GM19468 (cell line): ENCODE measurements around the gene IL17D.

Experiments
- ATAC-seq: cut with Tn5 transposase; IDR thresholded peaks from one replicate; pipeline ENCODE4 v1.9.1; 2021; ENCODE audit warnings: mild to moderate bottlenecking, moderate library complexity, moderate number of reproducible peaks; ENCODE audit not compliant: unreplicated experiment; ENCODE audit errors: extremely low read depth

IL17D gene

GRCh38 chr13:20686863-20687579 is 16.5 kb upstream of the IL17D start:
- no peak for ATAC-seq

- ATAC-seq = no peak
Observed at GRCh38 chr13:20689291-20689690, 14.2 kb upstream of the IL17D start.

GRCh38 chr13:20691616-20692015 is 11.9 kb upstream of the IL17D start:
- no peak for ATAC-seq

- no peak for ATAC-seq
Observed at GRCh38 chr13:20696073-20696472, 7.4 kb upstream of the IL17D start.

GRCh38 chr13:20699715-20700114 is 3.8 kb upstream of the IL17D start:
- no peak for ATAC-seq

GRCh38 chr13:20700288-20700687 is 3.2 kb upstream of the IL17D start:
- no peak for ATAC-seq

- no peak for ATAC-seq
Observed at GRCh38 chr13:20701461-20701860, 2.0 kb upstream of the IL17D start.

GRCh38 chr13:20702530-20702914 is 977 bp upstream of the IL17D start:
- no peak for ATAC-seq

GRCh38 chr13:20703780-20704458 is 420 bp downstream of the IL17D start:
- ATAC-seq = peak; percentile 93

GRCh38 chr13:20704459-20705069 is 1.1 kb downstream of the IL17D start:
- no peak for ATAC-seq

GRCh38 chr13:20706661-20707060 is 3.2 kb downstream of the IL17D start:
- no peak for ATAC-seq

- ATAC-seq = no peak
Observed at GRCh38 chr13:20708216-20708615, 4.7 kb downstream of the IL17D start.

- ATAC-seq = no peak
Observed at GRCh38 chr13:20709369-20709768, 5.9 kb downstream of the IL17D start.

GRCh38 chr13:20709782-20710181 is 6.3 kb downstream of the IL17D start:
- ATAC-seq = no peak

GRCh38 chr13:20711301-20712044 is 8.0 kb downstream of the IL17D start:
- ATAC-seq = no peak

GRCh38 chr13:20713014-20713376 is 9.5 kb downstream of the IL17D start:
- no peak for ATAC-seq

GRCh38 chr13:20713751-20714150 is 10.3 kb downstream of the IL17D start:
- ATAC-seq = no peak

GRCh38 chr13:20714161-20714560 is 10.7 kb downstream of the IL17D start:
- ATAC-seq = no peak

- ATAC-seq = no peak
Observed at GRCh38 chr13:20714563-20715329, 11.2 kb downstream of the IL17D start.

- ATAC-seq = no peak
Observed at GRCh38 chr13:20715330-20715712, 11.8 kb downstream of the IL17D start.
